A549 treated with RU486 at 1 μM for 4 hours (cell line): Measurements from ENCODE around the gene LIF. TPM values are rescaled to one million over a fixed set of nuclear protein-coding genes. Genes with fewer than 3 reads are reported as not detected.

Experiments
- total RNA-seq: library from RNA; stranded (reverse); fragments of 200-300 nt; extraction: Qiagen RNA extraction; gene quantifications from 5 replicates; pipeline ENCODE4 v1.2.3, GENCODE V29; 2022; ENCODE audit warnings: low read depth

Gene LIF
- 22.4 to 37.6 TPM (median 34.3 TPM) in 5 replicates for total RNA-seq

DNA sequence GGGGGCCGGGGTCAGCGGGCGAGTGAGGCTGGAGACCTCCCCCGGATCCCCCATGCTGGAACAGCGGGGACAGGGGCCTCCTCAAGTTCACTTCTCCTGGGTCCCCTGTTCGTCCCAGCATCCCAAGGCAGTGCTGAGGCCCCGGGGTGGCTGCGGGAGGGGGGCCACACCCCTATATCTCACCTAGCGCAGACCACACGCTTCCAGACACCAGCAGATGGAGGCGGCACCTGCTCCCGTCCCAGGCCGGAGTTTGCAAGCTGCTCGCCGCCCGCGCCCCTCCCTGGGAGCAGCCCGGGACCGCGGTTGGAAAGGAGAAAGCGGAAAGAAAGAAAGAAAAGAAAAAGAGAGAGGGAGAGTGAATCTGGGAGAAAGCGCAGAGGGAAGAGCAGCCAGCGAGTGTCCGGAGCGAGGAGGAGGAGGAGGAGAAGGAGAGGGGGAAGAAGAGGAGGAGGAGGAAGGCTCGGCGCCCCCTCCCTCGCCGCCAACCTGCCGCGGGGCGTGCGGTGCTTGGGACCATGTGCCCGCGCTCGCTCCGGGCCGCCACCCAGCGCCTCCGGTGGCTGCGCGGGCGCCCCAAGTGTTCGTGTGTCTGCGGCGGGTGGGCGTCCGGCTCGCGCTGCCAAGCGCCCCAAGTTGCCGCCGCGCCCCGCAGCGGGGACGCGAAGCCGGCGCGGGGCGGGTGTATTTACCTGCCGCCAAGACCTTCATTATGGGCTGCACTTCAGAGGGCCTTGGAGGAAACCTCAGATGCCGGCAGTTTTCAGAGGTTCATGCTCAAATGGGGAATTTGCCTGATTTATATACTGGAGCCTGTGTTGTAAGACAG, at the start of gene LIF:
LIF (minus strand) TSS at position 775 of the 829 bp plus-strand sequence; CDS start at position 711, 64 bp downstream.

DNA sequence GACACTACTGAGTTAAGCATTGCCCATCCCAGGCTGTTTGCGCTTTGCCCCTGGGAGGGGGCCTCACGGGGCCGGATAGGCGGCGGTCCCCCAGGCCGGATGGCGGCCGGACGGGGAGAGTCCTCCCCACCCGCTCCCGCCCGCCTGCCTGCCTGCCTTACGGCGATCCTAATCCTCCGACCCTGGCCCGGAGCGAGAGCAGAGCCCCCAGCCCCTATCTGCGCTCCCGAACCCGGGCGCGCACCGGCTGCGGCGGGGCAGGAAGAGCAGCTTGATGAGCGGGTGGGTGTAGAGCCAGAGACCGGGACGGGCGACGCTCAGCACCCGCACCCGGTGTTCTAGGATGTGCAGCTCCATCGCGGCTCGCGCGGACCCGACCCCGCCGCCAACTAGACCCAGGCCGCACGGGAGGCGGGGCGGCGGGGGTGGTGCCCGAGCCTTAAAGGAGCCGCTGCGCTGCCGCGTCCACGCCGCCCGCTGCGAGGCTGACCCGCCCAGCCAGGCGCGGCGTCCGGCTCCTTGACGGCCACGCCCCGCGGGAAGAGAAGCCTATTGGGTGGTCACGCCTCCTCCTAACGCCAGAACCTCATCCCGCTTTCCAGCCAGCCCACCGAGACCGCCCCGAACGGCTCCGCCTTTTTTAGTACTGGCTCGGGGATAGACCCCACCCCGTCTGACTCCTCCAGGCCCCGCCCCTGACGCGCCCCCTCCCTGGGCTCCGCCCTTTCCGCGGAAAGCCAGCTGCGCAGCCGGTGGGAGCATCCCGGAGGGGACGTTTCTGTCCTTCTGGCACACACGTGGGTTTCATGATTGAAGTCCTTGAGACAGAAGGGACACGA, 42.8 kb upstream of the LIF start, which contains the start of gene CASTOR1:
CASTOR1 (minus strand) TSS at position 365 of the 839 bp plus-strand sequence; CDS start at position 357, 8 bp downstream.

DNA sequence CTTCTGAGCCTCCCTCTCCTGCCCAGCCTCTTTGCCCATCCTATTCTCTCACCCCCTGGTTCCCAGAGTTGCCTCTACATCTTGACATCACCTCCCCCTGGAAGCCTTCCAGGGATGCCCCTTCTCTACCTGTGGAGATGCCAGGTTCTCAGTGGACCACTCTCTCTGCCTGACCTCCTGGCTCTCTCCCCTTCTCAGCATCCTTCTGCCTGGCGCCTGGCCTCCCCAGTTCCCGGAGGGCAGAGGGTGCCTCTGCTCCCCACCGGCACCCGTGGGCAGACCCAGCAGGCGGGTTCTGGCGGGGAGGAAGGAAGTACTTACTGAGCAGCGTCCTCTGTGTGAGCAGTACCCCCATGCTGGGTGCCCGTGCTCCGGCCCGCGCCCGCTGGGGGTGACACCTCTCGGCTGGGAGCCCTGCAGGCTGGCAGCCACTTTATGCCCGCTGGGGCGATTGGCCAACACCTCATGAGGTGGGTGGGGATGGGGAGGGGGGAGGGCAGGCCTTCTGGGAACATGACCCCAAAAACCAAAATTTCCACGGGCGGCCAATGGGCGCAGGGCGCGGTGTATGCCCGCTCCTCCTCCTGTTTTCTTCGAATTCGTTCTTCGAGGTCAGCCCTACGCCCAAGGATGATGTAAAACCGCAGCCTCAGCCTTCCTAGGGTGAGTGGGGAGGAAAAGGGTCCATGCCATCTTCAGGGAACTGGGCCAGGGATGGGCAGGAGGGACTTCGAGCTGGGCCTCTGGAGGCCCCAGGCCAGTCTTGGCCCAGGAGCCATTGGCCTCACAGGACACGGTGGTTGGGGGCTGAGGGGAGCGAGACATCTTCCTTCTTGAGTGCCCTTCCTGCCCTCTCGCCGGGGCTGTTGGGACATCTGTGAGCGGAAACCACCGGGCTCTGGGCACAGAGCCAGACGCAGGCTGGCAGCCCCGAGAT, 20.2 kb upstream of the LIF start, which contains the start of gene OSM:
OSM (minus strand) TSS at position 407 of the 937 bp plus-strand sequence; CDS start at position 355, 52 bp downstream.

Other genes starting within 250 kb of the LIF start
- gene HORMAD2, start 166.3 kb downstream of the LIF start, total RNA-seq = not detected in 5 replicates
- gene OSM, start 20.1 kb upstream of the LIF start, total RNA-seq = not detected in 5 replicates
- gene CASTOR1, start 42.7 kb upstream of the LIF start, total RNA-seq = 3.3 to 6.3 TPM (median 4.7 TPM) in 5 replicates
- 9.1 to 11.7 TPM (median 10.1 TPM) in 5 replicates for gene TBC1D10A, start 80.2 kb upstream of the LIF start, total RNA-seq
- gene SF3A1, start 110.1 kb upstream of the LIF start, total RNA-seq = 39.6 to 76.2 TPM (median 67.4 TPM) in 5 replicates
- 1.8 to 3.4 TPM (median 3.0 TPM) in 5 replicates for gene CCDC157, start 110.2 kb upstream of the LIF start, total RNA-seq
- gene RNF215, start 140.7 kb upstream of the LIF start, total RNA-seq = 14.2 to 19.6 TPM (median 16.8 TPM) in 5 replicates
- 28.0 to 35.4 TPM (median 30.1 TPM) in 5 replicates for gene SEC14L2, start 150.3 kb upstream of the LIF start, total RNA-seq
- 60.7 to 71.9 TPM (median 70.0 TPM) in 5 replicates for gene MTFP1, start 179.0 kb upstream of the LIF start, total RNA-seq
- gene SEC14L3, start 225.3 kb upstream of the LIF start, total RNA-seq = not detected in 5 replicates